Fibroblast of lung (primary cell): Measurements from ENCODE around the gene ZBP1. TPM values are rescaled to one million over a fixed set of nuclear protein-coding genes. Genes with fewer than 3 reads are reported as not detected.

Experiments
- DNase-seq, 2 donors: peaks; one replicate each; pipeline versions ENCODE4 v3.0.0 to v3.0.0-alpha.2; 2010; ENCODE audit warnings: low read depth in 2 of 2
- H2AFZ ChIP-seq: 2 replicates; pipeline ENCODE4 v1.5.1; 2012; ENCODE audit warnings: low read length, control low read depth, inconsistent platforms
- H3K27ac ChIP-seq: 2 replicates; pipeline ENCODE4 v1.5.1; 2011; ENCODE audit warnings: low read length, control low read depth; ENCODE audit not compliant: insufficient read depth
- H3K27me3 ChIP-seq: 2 replicates; pipeline ENCODE4 v1.5.1; 2011; ENCODE audit warnings: mild to moderate bottlenecking, low read length; ENCODE audit not compliant: control insufficient read depth, insufficient read depth
- H3K36me3 ChIP-seq: 2 replicates; pipeline ENCODE4 v1.5.1; 2011; ENCODE audit warnings: low read length; ENCODE audit not compliant: control insufficient read depth, insufficient read depth
- H3K4me1 ChIP-seq: 2 replicates; pipeline ENCODE4 v1.5.1; 2011; ENCODE audit warnings: low read length; ENCODE audit not compliant: control insufficient read depth, insufficient read depth; ENCODE audit errors: extremely low read depth
- H3K4me2 ChIP-seq: 2 replicates; pipeline ENCODE4 v1.5.1; 2011; ENCODE audit warnings: low read length, control low read depth; ENCODE audit not compliant: insufficient read depth; ENCODE audit errors: extremely low read depth
- H3K4me3 ChIP-seq, 4 experiments: fragments of 200-600 bp in 1 of 4; sonication (generic) in 1 of 4; replicated peaks in 1 of 4; 2 replicates each; pipeline ENCODE4 v1.5.1; 2011 to 2016; ENCODE audit warnings: low read length in 4 of 4, low read depth in 3 of 4, mild to moderate bottlenecking in 3 of 4, control low read depth in 2 of 4, inconsistent platforms in 1 of 4, mixed read lengths in 1 of 4; ENCODE audit not compliant: insufficient read depth in 1 of 4; ENCODE audit errors: control extremely low read depth in 1 of 4
- H3K79me2 ChIP-seq: 2 replicates; pipeline ENCODE4 v1.5.1; 2012; ENCODE audit warnings: mild to moderate bottlenecking, low read length, inconsistent platforms; ENCODE audit not compliant: control insufficient read depth, insufficient read depth
- H3K9ac ChIP-seq: 2 replicates; pipeline ENCODE4 v1.5.1; 2011; ENCODE audit warnings: mild to moderate bottlenecking, low read length, control low read depth; ENCODE audit not compliant: insufficient read depth
- H3K9me3 ChIP-seq: 2 replicates; pipeline ENCODE4 v1.5.1; 2012; ENCODE audit warnings: low read depth, low read length; ENCODE audit not compliant: control insufficient read depth, insufficient read depth
- H4K20me1 ChIP-seq: 2 replicates; pipeline ENCODE4 v1.5.1; 2011; ENCODE audit warnings: low read length; ENCODE audit not compliant: control insufficient read depth, insufficient read depth; ENCODE audit errors: extremely low read depth
- CTCF ChIP-seq, 2 donors: IDR thresholded peaks in 1 of 2; conservative IDR thresholded peaks in 1 of 2; 1 replicate in 1 of 2; 2 replicates in 1 of 2; pipeline ENCODE4 v1.5.1; 2011 to 2012; ENCODE audit warnings: low read length in 2 of 2, control low read depth in 1 of 2, inconsistent platforms in 1 of 2, low read depth in 1 of 2, mild to moderate bottlenecking in 1 of 2
- EZH2 ChIP-seq: IDR thresholded peaks from 2 replicates; pipeline ENCODE4 v1.5.1; 2012; ENCODE audit warnings: low read length, control low read depth, mild to moderate bottlenecking; ENCODE audit errors: missing control alignments
- polyA plus RNA-seq, 2 donors: library from polyadenylated mRNA; depleted of rRNA in 1 of 2; stranded (reverse) in 1 of 2; unstranded in 1 of 2; fragments of >200 nt; gene quantifications; 2 replicates each; pipeline ENCODE4 v1.2.1, GENCODE V29; 2011 to 2012; ENCODE audit warnings: missing spikeins in 1 of 2
- total RNA-seq: library from RNA; depleted of rRNA; stranded (reverse); fragments of >200 nt; gene quantifications from 2 replicates; pipeline ENCODE4 v1.2.1, GENCODE V29; 2014

The ZBP1 gene
- total and polyA plus RNA-seq, 2 donors (not counting 1 experiment from before 2014, with no cell fraction given) = not detected

GRCh38 chr20:57609842-57610167, 10.4 kb downstream of the ZBP1 start:
- no peaks in the 10 kb centered on the region for H3K27me3 ChIP-seq
- no peak overlapping the region for H3K4me2 ChIP-seq
- TF ChIP-seq CTCF (conservative IDR thresholded peaks at IDR 0.05 in 1 of 2, IDR thresholded peaks at IDR 0.05 in 1 of 2; ENCODE audit: low read depth in 1 of 2, low read length in 2 of 2) (no peak), EZH2 (no peak)
- H4K20me1 ChIP-seq = no peaks in the 10 kb centered on the region
- no peak overlapping the region for H3K4me3 ChIP-seq
- H3K27ac ChIP-seq = no peak overlapping the region
- no peaks in the 10 kb centered on the region for H3K9me3 ChIP-seq
- H3K36me3 ChIP-seq = no peaks in the 10 kb centered on the region
- H3K79me2 ChIP-seq = no peaks in the 10 kb centered on the region
- no peak overlapping the region for H2AFZ ChIP-seq
- no peak for DNase-seq
- no peaks in the 10 kb centered on the region for H3K4me1 ChIP-seq
- no peak overlapping the region for H3K9ac ChIP-seq

- H3K27ac ChIP-seq = no peak overlapping the region
- no peak overlapping the region for H3K4me2 ChIP-seq
- H3K4me1 ChIP-seq = no peaks in the 10 kb centered on the region
- no peak overlapping the region for H3K9ac ChIP-seq
- DNase-seq = no peak
- H3K4me3 ChIP-seq = no peak overlapping the region
- no peaks in the 10 kb centered on the region for H3K27me3 ChIP-seq
- H3K9me3 ChIP-seq = no peaks in the 10 kb centered on the region
- no peaks in the 10 kb centered on the region for H3K36me3 ChIP-seq
- no peaks in the 10 kb centered on the region for H3K79me2 ChIP-seq
- H2AFZ ChIP-seq = no peak overlapping the region
- TF ChIP-seq CTCF (conservative IDR thresholded peaks at IDR 0.05 in 1 of 2, IDR thresholded peaks at IDR 0.05 in 1 of 2; ENCODE audit: low read depth in 1 of 2, low read length in 2 of 2) = no peak
- TF ChIP-seq EZH2 = no peak
- H4K20me1 ChIP-seq = no peaks in the 10 kb centered on the region
These were observed 11.0 kb downstream of the ZBP1 start for GRCh38 chr20:57609086-57609841.

GRCh38 chr20:57608516-57608915, 11.7 kb downstream of the ZBP1 start:
- no peaks in the 10 kb centered on the region for H3K79me2 ChIP-seq
- no peak overlapping the region for H3K4me2 ChIP-seq
- TF ChIP-seq CTCF (conservative IDR thresholded peaks at IDR 0.05 in 1 of 2, IDR thresholded peaks at IDR 0.05 in 1 of 2; ENCODE audit: low read depth in 1 of 2, low read length in 2 of 2) (no peak), EZH2 (no peak)
- no peak for DNase-seq
- H2AFZ ChIP-seq = no peak overlapping the region
- no peak overlapping the region for H3K27ac ChIP-seq
- H3K4me1 ChIP-seq = no peaks in the 10 kb centered on the region
- H3K4me3 ChIP-seq = no peak overlapping the region
- H3K36me3 ChIP-seq = no peaks in the 10 kb centered on the region
- H3K9me3 ChIP-seq = no peaks in the 10 kb centered on the region
- H4K20me1 ChIP-seq = no peaks in the 10 kb centered on the region
- no peak overlapping the region for H3K9ac ChIP-seq
- no peaks in the 10 kb centered on the region for H3K27me3 ChIP-seq
